Subcutaneous abdominal adipose tissue (tissue), 5 donors: Measurements from ENCODE around the gene MSANTD2.

Experiments
- H3K27ac ChIP-seq: one replicate; pipeline ENCODE4 v1.7.0; 2013; ENCODE audit warnings: low read depth, mild to moderate bottlenecking, inconsistent platforms, low read length, moderate library complexity
- H3K27me3 ChIP-seq, 5 donors: one replicate each; pipeline ENCODE4 v1.7.0; 2013; ENCODE audit warnings: low read length in 5 of 5, inconsistent platforms in 1 of 5; ENCODE audit not compliant: control insufficient read depth in 5 of 5, insufficient read depth in 4 of 5
- H3K36me3 ChIP-seq, 5 donors: one replicate each; pipeline ENCODE4 v1.7.0; 2013; ENCODE audit warnings: low read length in 5 of 5; ENCODE audit not compliant: control insufficient read depth in 5 of 5, insufficient read depth in 5 of 5
- H3K4me1 ChIP-seq, 5 donors: one replicate each; pipeline ENCODE4 v1.7.0; 2013; ENCODE audit warnings: low read length in 5 of 5, mild to moderate bottlenecking in 3 of 5, moderate library complexity in 1 of 5; ENCODE audit not compliant: control insufficient read depth in 5 of 5, insufficient read depth in 5 of 5
- H3K4me3 ChIP-seq, 5 donors: one replicate each; pipeline ENCODE4 v1.7.0; 2013; ENCODE audit warnings: low read length in 5 of 5, low read depth in 1 of 5
- H3K9ac ChIP-seq, 5 donors: one replicate each; pipeline ENCODE4 v1.7.0; 2013; ENCODE audit warnings: low read length in 5 of 5, mild to moderate bottlenecking in 4 of 5, moderate library complexity in 3 of 5
- H3K9me3 ChIP-seq, 5 donors: one replicate each; pipeline ENCODE4 v1.7.0; 2013; ENCODE audit warnings: low read length in 5 of 5; ENCODE audit not compliant: control insufficient read depth in 5 of 5
- donor health status: healthy.
- donor health status: healthy.
- donor health status: healthy.
- donor health status: healthy.
- donor health status: healthy.

MSANTD2 gene

GRCh38 chr11:124749912-124750311 is 50.3 kb downstream of the MSANTD2 start:
- no peak overlapping the region for H3K4me3 ChIP-seq
- peaks cover 19 to 34% (median 29%) of the 10 kb centered on the region in 5 donors for H3K27me3 ChIP-seq
- no peak overlapping the region for H3K9ac ChIP-seq
- no peak overlapping the region for H3K27ac ChIP-seq
- H3K36me3 ChIP-seq: peaks cover 0 to 26% (median 16%) of the 10 kb centered on the region in 5 donors
- no peaks in the 10 kb centered on the region for H3K9me3 ChIP-seq
- peaks cover 10 to 84% (median 37%) of the 10 kb centered on the region in 5 donors for H3K4me1 ChIP-seq

DNA sequence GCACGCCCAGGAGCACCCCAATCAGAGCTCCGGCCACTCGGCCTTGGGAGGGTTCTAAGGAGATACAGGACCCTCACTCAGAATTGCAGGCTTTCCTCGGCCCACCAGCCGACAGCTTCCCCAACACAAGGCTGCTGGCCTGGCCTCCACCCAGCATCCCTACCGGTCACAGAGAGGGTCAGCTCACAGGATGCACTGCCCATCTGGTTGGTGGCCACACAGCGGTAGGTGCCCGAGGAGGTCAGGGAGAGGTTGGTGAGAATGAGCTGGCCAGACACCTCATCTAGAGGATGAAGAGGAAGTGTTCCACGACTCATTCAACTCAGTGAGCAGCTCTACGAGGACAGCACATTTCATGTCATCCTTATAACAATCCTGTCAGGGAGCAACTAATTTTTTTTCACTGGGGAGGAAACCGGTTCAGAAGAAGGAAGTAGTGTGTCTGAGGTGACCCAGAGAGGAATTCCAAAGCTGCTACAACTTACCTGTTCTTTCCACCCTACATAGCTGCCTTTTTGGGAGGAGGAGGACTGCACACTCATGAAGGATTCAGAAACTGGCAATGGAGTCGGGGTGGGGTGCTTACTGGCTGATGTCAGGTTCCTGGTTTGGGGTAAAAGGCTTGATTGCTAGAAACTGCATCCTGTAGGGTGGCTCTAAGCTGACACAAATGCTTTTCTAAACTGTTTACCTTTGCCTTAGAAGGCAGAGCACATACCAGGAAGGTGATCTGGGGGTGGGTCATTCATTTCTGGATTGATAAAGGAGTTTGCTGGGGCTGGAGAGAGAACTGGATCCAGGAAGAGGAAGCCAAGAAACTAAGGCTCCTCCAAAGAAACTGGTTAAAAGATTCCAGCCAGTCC is 51.5 kb downstream of the MSANTD2 start:
- H3K9ac ChIP-seq: no peak overlapping the region
- no peak overlapping the region for H3K4me3 ChIP-seq
- peak overlapping the region; percentile 41 for H3K27ac ChIP-seq
- no peaks in the 10 kb centered on the region for H3K9me3 ChIP-seq
- H3K4me1 ChIP-seq: peaks cover 10 to 72% (median 37%) of the 10 kb centered on the region in 5 donors
- peaks cover 19 to 38% (median 32%) of the 10 kb centered on the region in 5 donors for H3K27me3 ChIP-seq
- H3K36me3 ChIP-seq: peaks cover 0 to 17% (median 5%) of the 10 kb centered on the region in 5 donors

DNA sequence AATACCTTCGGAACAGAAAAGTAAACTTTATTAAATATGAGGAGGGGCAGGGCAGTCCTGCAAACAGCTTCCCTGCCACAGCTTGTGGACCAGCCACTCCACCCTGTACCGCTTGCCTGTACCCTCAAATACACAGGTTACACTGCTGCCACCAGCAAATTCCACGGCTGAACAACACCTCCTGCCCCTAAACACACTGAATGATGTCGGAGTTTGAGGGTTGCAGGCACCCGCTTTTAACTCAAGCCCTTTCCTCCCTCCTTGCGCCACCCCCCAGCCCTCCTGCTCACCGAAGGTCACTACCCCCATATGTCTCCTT is 52.1 kb downstream of the MSANTD2 start:
- Histone ChIP-seq H3K4me3 (no peak overlapping the region), H3K27ac (peak overlapping the region; percentile 41), H3K4me1 (peaks cover 8 to 66% (median 37%) of the 10 kb centered on the region in 5 donors), H3K36me3 (peaks cover 0 to 11% (median 0%) of the 10 kb centered on the region in 5 donors), H3K27me3 (peaks cover 19 to 35% (median 32%) of the 10 kb centered on the region in 5 donors), H3K9ac (no peak overlapping the region), H3K9me3 (no peaks in the 10 kb centered on the region)

DNA sequence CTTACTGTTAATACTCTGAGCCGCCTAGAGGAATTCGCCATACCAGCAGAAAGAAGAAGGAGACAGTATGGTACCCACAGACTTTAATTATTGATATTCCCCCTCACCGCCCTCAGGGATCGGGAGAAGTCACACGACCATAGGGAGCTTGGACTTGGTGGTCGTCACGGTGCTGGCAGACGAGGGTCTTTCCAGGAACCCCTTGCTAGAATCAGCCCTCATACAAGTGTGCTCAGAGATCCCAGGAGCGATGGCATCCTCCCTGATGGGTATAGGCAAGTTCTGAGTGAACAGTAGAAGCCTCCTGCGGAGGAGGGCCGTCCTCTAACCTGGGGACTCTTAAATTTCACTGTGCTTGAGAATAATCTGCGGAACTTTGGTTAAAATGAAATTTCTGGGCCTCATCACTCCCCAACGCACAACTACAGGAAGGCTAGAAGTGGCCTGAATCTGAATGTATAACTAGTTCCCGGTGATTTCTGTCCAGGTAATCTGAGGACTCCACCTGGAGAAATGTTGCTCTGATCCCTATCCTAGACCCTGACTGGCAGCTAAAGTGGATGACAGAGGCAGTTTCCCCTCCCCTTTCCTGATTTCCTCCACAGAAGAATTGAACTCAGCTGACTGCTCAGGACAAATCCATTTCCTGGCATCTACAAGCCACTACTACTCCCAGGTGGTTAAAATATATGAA is 52.7 kb downstream of the MSANTD2 start:
- Histone ChIP-seq H3K9ac (no peak overlapping the region), H3K27me3 (peaks cover 22 to 35% (median 33%) of the 10 kb centered on the region in 5 donors), H3K9me3 (no peaks in the 10 kb centered on the region), H3K27ac (peak overlapping the region; percentile 41), H3K36me3 (peaks cover 0 to 7% (median 0%) of the 10 kb centered on the region in 5 donors), H3K4me3 (peak overlapping the region in 3 of 5 donors; percentile 30 to 71 (median 36)), H3K4me1 (peaks cover 8 to 61% (median 37%) of the 10 kb centered on the region in 5 donors)

DNA sequence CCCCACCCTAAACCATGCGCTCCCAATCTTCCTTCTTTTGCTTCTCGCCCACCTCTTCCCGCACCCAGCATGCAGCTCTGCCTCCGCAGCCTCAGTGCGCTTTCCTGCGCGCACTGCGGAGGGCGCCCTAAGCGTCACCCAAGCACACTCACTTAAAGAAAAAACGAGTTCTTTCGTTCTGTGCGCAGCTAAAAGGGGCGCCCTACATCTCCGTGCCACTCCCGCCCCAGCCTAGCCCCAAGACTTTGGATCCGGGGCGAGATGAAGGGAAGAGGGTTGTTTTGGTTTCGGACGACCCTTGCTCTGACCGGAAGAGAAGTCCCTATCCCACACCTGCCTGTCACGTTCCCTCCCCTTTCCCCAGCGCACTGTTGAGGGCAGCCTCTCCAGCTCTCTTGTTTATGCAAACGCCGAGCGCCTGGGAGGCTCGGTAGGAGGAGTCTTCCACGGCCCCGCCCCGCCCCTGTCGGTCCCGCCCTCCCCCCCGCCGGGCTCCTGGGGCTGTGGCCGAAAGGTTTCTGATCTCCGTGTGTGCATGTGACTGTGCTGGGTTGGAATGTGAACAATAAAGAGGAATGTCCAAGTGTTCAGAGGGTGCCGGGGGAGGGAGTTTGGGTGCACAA is 53.5 kb downstream of the MSANTD2 start:
- Histone ChIP-seq H3K27ac (peak overlapping the region; percentile 41), H3K4me1 (peaks cover 8 to 54% (median 32%) of the 10 kb centered on the region in 5 donors)

GRCh38 chr11:124745835-124746620 is 54.2 kb downstream of the MSANTD2 start:
- Histone ChIP-seq H3K27ac (no peak overlapping the region), H3K4me1 (peaks cover 8 to 53% (median 32%) of the 10 kb centered on the region in 5 donors), H3K4me3 (peak overlapping the region; percentile 71 to 86 (median 76)), H3K9ac (peak overlapping the region in 2 of 5 donors; percentile 2 to 39), H3K27me3 (peaks cover 27 to 40% (median 28%) of the 10 kb centered on the region in 5 donors), H3K9me3 (no peaks in the 10 kb centered on the region), H3K36me3 (peaks cover 0 to 4% (median 0%) of the 10 kb centered on the region in 5 donors)

More for the DNA sequence above, 53.5 kb downstream of the MSANTD2 start:
- peak overlapping the region in 2 of 5 donors; percentile 2 to 39 for H3K9ac ChIP-seq
- peak overlapping the region; percentile 71 to 86 (median 76) for H3K4me3 ChIP-seq
- H3K9me3 ChIP-seq: no peaks in the 10 kb centered on the region
- peaks cover 0 to 5% (median 0%) of the 10 kb centered on the region in 5 donors for H3K36me3 ChIP-seq
- peaks cover 26 to 40% (median 31%) of the 10 kb centered on the region in 5 donors for H3K27me3 ChIP-seq

- Histone ChIP-seq H3K9ac (no peak overlapping the region), H3K4me3 (peak overlapping the region in 1 of 5 donors; percentile 76), H3K27ac (no peak overlapping the region), H3K4me1 (peaks cover 8 to 53% (median 33%) of the 10 kb centered on the region in 5 donors), H3K36me3 (peaks cover 0 to 3% (median 0%) of the 10 kb centered on the region in 5 donors), H3K27me3 (peaks cover 28 to 40% (median 32%) of the 10 kb centered on the region in 5 donors), H3K9me3 (no peaks in the 10 kb centered on the region)
Measured at GRCh38 chr11:124745270-124745834, 54.9 kb downstream of the MSANTD2 start.

DNA sequence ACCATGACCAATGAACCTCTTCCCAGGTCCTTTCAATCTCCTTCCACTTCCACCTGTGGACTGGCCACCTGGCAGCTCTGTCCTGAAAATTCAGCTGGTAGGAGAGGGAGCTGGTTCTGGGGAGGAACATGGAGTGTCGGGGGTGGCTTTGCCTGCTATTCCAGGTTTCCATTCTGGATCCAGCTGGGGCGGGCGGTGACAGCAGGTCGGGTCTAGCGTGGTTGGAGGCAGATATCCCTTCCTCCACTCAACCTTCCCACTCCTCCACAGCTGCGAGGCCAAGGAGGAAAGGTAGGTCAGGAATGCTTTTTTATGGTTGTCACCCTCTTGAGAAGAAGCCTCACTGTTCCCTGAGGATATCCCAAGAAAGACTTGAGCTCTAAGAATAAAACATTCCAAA is 57.2 kb downstream of the MSANTD2 start:
- H3K27me3 ChIP-seq: peaks cover 25 to 38% (median 33%) of the 10 kb centered on the region in 5 donors
- no peaks in the 10 kb centered on the region for H3K9me3 ChIP-seq
- H3K4me1 ChIP-seq: peaks cover 8 to 40% (median 35%) of the 10 kb centered on the region in 5 donors
- H3K27ac ChIP-seq: no peak overlapping the region
- no peak overlapping the region for H3K4me3 ChIP-seq
- H3K9ac ChIP-seq: no peak overlapping the region
- no peaks in the 10 kb centered on the region for H3K36me3 ChIP-seq

- Histone ChIP-seq H3K4me3 (no peak overlapping the region), H3K27ac (no peak overlapping the region), H3K36me3 (no peaks in the 10 kb centered on the region), H3K9ac (no peak overlapping the region), H3K27me3 (peaks cover 23 to 37% (median 33%) of the 10 kb centered on the region in 5 donors), H3K9me3 (no peaks in the 10 kb centered on the region), H3K4me1 (peaks cover 7 to 35% (median 33%) of the 10 kb centered on the region in 5 donors)
Measured at GRCh38 chr11:124742555-124742954, 57.7 kb downstream of the MSANTD2 start.
